ENCODE measurements around the gene MYEOV.

MYEOV gene

GRCh38 chr11:69265911-69266510, 27.9 kb upstream of the MYEOV start:
- DNase-seq (ENCODE audit: low read depth) = no peak

DNA sequence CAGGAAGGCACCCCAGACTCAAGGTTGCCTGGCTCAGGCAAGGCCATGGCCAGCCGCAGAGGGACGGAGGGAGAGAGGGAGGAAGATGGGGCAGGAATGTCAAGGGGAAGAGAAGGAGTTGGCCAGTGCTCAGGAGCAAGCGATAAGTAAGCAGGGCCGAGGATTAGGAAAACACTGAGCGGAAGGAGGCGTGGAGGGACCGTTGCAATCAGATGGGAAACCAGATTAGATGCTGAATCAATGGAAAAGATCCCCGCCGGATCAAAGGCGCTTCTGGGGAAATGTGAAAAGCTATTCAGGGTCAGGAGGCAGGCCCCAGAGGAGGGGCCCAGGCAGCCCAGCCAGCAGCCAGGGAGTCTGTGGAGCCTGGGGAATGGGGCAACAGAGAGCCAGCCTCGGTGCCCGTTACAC, 26.6 kb upstream of the MYEOV start:
- no peak for DNase-seq (ENCODE audit: low read depth)

GRCh38 chr11:69268911-69269310, 25.0 kb upstream of the MYEOV start:
- DNase-seq (ENCODE audit: low read depth) = no peak

- no peak for DNase-seq (ENCODE audit: low read depth)
Measured at GRCh38 chr11:69269388-69269787, 24.6 kb upstream of the MYEOV start.

DNA sequence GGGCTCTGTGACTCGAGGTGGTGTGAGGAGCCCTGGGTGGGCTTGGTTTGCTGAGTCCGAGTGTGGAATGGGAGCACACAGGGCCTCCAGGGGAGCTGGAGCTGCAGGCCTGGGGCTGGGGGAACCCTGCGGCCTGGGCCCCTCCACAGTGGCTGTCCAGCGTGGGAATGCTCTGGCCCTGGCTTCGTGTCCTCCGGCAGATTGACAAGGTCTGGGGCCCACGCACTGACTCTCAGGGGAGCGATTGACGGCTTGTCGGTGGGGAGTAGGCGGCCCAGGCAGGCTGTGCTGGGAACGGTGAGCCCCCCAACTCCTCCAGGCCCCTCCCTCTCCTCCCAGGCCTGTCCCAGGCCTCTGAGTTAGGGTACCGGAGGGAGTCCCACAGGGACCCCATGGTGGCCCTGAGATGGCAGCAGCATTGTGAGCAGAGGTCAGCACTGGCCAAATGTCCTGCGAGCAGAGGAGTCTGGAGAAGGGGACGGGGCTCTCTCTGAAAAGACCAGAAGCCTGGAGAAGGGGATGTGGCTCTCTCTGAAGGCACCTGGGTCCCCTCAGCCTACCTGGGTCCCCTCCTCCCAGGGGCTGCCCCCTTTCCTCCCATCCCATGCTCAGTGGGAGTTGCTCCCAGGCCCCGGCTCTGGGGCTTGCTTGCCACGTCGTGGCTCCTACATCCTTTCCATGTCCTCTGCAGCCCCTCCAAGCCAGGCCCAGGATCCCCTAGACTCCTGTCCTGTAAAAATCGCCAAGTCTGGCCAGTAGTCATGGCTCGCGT, 23.8 kb upstream of the MYEOV start:
- no peak for DNase-seq (ENCODE audit: low read depth)

- DNase-seq (ENCODE audit: low read depth) = no peak
Measured at GRCh38 chr11:69270941-69271340, 23.0 kb upstream of the MYEOV start.

- DNase-seq (ENCODE audit: low read depth) = no peak
Measured at GRCh38 chr11:69272055-69272454, 21.9 kb upstream of the MYEOV start.

DNA sequence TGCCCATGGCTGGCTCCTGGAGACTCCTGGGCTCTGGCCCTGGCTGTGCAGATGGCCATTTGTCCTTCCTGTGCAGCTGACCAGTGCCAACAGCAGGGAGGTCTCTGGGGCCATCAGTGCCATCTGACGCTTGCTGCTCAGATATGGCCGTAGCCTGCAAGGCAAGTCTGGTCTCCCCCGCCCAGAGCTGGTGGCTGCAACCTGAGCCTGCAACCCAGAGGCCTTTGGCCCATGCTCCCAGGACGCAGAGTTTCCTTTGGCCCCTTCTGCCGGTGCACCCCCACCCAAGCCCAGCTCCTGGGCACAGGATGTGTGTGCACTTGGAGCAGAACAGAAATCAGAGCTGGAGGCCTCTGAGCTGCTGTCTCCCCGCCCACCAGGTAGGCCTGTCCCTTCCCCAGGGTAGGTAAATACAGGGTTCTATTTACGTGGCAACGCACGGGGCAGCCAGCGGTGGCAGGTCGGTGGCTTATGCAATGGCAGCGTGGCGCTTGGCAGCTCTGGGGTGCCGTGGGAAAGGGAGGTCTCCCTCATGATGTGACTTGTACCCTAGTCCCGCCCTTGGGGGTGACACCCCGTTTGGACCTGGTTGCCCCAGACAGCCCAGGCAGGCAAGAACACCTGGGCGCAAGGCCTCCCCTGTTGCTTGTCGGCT, 21.0 kb upstream of the MYEOV start:
- DNase-seq (ENCODE audit: low read depth) = no peak

DNA sequence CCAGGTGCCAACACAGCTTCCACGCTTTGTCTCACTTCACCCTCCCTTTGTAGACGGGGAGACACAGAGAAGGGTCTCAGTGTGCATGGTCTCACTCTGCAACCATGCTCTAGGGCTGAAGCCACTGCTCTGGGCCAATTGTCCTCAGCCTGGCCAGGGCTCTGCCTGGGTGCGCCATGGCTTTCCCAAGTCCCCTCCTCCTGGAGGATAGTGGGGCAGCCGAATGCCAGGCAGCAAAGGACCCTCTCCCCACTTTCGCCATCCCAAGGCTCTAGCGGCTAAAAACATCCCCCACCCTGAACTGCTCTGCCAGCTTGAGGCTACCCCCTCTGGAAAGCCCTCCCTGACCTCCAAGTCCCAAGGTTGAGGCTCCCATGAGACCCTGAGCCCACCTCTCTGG, 20.4 kb upstream of the MYEOV start:
- DNase-seq (ENCODE audit: low read depth) = no peak

- no peak for DNase-seq (ENCODE audit: low read depth)
Measured at GRCh38 chr11:69274531-69275016, 19.4 kb upstream of the MYEOV start.

DNA sequence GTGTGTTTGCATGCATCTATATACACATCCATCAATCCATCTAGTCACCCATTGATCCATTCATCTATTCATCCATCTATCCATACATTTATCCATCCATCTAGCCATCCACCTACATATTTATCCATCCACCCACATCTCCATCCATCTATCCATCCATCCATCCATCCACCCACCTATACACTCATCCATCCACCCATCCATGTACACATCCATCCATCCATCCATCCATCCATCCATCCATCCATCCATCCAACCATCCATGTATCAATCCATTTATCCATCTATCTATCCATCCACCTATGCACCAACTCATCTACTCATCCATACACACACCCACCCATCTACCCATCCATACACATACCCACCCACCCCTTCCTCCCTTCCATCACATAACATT, 18.8 kb upstream of the MYEOV start:
- no peak for DNase-seq (ENCODE audit: low read depth)

DNA sequence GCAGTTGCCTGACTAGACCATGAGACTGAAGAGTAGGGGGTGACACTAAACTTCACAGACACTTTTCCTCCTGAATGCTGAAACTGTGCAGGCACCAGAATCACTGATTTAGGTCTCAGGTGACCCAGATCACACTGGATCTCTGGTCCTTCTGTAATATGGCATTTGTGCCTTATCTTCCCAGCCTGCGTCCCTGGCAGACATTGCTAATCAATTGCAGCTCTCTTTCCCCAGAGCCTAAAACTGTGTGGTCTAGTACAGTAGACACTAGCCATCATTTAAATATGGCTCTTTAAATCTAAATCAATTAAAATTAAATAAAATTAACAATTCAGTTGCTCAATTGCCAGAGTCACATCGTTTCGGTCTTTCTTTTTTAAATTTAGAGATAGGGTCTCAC, 17.8 kb upstream of the MYEOV start:
- DNase-seq (ENCODE audit: low read depth) = no peak

DNA sequence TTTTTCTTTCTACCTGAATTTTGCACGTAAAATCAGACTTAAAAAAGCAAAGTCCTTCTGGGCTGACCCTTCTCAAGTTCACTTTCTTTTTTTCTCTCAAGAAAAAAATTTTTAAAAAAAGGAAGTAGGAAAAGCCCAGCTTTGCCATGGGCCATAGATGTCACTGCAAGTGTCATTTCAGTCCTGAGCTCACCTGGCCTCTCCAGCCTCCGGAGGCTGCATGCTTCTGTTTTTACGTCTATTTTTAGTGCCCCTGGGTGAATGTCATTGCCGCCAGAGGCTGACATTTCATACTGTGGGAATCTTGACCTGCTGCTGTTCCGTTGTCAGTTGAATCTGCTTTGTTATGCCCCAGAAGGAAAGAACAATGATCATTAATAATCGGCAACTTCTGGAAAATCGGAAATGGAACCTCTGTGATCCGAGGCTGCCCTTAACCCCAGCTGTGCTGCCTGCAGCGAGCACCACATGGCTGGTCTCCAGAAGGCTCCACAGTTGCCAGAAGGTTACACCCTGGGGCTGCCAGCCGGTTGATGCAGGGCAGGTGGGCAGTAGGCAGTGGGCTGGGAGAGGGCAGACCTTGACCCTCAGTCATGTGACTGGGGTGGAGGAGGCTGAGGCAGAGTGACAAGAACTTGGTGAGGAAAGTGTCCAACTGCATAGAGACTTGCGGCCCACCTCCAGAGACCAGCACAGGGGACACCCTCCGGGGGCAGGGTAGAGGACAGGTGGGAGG, 16.7 kb upstream of the MYEOV start:
- no peak for DNase-seq (ENCODE audit: low read depth)

DNA sequence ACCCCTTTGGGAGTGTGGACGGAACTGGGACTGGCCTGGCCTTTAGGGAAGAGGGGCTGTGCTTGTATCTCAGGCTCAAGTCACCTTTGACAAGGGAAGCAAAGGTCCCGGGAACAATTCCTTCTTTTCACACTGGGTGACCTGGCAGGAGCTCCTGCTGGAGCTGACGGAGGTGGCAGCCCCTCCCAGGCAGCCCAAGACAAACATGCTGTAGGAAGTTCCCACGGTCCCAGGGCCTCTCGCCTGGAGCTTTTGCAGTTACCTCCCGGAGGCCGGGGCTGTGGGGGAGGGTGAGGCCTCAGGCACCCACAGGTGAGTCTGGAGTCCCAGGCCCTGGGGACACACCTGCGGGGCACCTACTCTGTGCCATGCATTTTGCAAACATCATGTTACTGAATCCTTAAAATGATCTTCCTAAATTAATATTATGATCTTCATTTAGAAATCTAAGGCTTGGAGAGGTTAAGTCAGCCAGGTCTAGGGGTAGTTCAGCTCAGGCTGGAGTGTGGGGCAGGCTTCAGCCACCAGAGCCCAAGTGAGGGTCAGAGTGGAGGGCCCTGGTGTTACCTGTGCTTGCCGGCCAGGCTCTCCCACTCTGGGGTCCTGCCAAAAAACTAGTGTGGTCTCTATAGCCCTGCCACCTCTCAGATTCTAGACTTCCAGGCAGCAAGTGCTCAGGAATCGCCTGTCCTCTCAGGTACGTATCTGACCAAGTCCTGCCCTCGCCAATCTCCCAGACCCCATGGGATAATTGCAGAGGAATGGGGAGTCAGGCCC, 15.7 kb upstream of the MYEOV start:
- no peak for DNase-seq (ENCODE audit: low read depth)

DNA sequence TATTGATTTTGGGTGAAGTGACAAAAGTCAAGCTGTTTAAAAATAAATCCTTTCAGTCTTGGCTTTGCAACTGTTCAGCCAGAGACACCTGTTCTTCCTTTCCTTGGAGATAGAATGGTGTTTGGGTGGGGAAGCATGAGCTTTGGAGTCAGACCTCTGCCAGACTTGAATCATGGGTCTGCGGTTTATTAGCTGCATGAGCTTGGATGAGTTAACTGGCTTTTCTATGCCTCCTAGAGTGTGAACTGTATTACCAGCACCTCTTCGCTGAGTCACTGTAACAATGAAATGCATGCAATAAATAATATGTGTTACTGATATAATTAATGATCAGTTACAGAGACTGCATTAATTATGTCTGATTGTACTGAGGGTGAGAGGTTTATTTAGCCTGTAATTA, 13.5 kb upstream of the MYEOV start:
- DNase-seq (ENCODE audit: low read depth) = no peak

DNA sequence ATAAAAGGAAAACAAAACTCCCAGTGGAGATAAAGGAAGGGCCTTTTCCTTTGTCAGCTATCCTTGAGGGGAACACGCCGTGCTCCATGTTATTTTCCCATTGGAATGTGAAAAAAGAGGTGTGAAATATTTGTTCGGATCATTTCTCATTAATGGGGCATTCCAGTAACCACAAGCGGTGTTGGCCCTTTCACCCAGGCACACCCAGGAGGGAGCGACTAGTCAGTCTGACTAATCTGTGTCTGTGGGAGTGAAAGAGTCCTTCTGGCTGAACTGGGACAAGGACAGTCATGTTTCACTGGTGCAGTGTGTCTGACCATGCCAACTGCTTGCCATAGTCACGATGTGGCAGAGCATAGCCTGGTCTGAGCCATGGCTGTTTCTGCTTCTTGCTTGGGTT, 13.0 kb upstream of the MYEOV start:
- no peak for DNase-seq (ENCODE audit: low read depth)

- no peak for DNase-seq (ENCODE audit: low read depth)
Measured at GRCh38 chr11:69283446-69283845, 10.5 kb upstream of the MYEOV start.

DNA sequence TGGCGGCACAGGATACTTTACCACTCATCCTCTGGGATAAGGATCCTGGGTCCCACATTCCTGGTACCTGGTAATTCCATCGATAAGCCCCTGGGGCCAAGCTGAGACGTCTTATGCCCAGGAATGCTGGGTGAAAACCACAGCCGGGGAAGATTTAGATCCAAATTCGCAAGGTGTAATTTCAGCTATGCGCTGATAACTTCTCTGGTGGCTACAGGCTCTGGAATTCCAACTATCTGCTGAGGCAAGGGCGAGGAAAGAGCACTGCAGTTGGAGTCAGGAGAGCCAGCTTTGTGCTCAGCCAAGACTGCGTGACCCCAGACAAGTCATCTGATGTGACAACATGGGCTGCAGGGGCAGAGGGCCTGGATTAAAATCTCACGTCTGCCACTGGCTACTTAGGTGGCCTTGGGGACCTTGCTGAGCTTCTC, 9.9 kb upstream of the MYEOV start:
- DNase-seq (ENCODE audit: low read depth) = no peak

- no peak for DNase-seq (ENCODE audit: low read depth)
Measured at GRCh38 chr11:69285091-69285490, 8.9 kb upstream of the MYEOV start.

DNA sequence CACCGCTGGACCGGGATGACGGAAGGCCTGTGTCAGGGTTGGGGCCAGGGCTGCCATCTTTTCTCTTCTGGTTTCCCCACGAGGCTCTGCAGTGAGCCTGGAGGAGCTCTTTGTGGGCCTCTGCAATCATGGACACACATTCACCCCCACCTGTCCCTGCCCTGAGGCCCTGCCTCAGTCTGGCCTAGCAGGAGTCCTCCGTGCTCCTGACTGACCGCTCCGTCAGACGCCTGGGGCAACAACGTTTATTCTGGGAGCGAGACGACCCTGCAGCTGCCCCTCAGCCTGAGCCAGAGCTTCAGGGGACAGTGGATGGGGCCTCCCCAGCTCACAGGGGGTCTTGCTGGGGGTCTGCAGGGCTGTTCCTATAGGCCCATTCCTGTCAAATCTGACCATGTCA, 8.2 kb upstream of the MYEOV start:
- no peak for DNase-seq (ENCODE audit: low read depth)
